Left forelimb (tissue), 1 donor: ENCODE data around the gene ANO1.
A peak's percentile ranks its signal among the peaks of the same experiment; 100 is the strongest.

Experiments used
- DNase-seq: peaks from one replicate; pipeline ENCODE4 v3.0.0-alpha.2; 2018; ENCODE audit warnings: low spot score

Gene ANO1

DNA sequence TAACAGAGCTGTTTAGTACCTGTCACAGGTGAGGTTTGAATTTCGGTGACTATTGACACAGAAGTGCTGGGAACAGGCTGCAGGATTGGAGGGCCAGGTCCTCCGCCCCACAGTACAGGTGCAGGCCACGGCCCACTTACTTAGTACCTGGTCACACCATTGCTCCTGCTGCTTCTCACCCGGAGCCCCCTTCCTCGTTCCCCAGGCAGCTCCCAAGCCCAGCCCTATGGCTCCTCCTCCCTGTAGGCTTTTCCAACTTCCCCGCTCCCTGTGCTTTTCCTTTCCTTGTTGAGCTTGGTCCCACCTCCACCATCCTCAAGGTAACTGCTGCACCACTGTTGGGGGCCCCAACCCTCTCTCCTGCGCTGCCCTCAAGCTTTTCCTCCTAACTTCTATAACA, 27.9 kb upstream of the ANO1 start:
- DNase-seq: no peak

DNA sequence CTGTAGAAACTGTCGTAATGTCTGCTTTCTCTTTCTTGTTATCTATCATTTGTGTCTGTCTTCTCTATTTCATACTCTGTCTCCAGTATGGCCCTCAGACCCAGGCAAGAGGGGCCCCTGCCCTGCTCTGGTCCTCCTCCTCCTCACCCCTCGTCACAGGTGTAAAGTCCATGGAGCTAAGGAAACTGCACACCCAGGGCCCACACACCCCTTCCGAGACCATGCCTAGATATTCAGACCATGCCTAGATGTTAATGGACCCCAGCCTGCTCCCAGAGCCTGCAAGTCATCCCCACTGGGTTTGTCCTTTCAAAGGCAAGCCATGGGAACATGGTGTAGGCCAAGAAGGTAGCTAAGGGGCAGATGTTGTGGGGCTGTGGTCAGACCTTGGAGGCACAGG, 24.1 kb upstream of the ANO1 start:
- DNase-seq: no peak

DNA sequence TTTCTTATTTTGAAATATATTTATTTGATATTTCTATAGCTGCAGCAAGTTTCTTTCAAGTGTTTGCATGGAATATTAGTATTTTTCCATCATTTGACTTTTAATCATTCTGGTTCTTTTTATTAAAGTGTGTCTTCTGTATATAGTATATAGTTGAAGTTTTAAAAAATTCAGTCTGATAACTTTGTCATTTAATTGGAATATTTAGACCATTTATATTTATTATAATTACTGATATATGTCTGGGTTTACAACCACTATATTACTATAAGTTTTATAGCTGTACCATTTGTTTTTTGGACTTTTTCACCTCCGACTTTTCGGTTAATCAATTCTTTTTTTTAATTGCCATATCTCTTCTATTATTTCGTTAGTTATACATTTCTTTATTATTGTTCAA, 22.7 kb upstream of the ANO1 start:
- no peak for DNase-seq

DNA sequence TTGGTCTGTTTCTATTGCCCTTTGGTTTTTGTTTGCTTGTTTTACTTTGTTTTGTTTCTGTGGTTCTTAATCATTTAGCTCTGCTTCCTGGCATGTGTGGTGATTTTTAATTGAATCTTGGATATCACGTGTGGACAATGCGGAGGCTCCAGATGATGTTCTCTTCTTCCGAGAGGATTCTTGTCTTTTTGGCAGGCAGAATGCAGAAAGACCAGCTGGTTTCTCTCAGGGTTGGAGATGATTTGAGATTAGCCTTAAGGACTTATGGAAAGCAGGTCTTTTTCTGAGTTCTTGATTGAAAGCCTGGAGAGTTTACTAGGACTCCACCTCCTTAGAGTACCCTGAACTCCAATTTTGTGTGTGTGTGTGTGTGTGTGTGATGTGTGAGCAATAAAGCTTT, 21.0 kb upstream of the ANO1 start:
- no peak for DNase-seq

DNA sequence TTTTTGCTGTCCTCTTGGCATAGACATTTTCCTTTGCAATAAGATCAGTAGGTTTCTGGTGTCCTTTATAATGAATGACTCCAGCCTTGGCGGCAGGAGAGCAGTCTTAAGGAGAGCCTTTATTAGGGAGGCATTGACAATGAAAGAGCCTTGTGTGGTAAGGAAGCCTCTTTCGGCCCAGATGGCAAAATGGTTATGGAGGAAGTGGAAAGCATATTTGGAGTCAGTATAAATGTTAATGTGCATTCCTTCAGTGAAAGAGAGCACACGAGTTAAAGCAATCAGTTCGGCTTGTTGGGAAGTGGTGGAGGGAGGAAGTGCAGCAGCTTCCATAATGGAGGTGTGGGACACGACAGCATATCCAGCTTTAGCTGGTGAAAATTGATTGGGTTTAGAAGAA, 18.1 kb upstream of the ANO1 start:
- no peak for DNase-seq

DNA sequence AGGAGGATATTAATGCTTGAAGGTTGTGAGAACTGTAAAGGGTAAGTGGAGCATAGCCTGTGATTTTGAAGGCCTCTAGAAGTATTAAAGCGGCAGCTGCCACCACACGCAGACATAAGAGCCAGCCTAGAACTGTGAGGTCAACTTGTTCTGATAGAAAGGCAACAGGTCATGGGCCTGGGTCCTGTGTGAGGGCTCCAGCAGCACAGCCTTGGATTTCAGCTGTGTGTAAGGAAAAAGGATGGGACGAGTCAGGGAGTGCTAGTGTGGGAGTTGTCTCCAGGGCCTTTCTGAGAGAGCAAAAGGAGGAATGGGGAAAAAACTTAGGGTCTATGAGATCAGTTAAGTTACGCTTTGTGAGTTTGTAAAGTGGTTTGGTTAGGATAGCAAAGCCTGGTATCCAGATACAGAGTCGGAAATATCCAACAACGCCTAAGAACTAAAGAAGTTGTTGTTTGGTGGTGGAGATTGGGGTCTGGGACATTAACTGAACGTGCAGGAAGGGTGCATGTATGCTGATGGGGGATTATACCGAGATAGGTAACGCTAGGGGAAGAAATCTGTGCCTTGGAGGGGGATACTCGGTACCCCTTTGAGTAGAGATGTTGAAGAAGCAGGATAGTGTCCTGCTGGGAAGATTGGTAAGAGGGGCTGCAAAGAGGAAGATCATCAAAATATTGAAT, 17.4 kb upstream of the ANO1 start:
- no peak for DNase-seq

DNA sequence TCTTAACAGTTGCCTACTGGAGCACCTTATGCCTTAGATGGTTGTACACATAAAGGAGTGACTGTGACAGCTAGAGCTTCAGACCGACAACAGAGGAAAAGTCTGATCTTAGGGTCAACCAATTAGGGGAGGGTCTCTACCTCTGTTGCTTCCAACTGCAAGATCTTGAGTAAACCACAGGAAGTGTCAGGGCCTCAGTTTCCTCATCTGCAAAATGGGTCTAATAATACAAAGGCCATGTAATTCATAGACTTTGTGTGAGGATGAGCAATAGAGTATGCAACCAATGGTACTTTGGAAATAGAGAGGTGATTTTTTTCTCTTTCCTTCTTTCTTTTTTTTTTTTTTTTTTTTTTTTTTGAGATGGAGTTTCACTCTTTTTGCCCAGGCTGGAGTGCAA, 16.4 kb upstream of the ANO1 start:
- DNase-seq: no peak

DNA sequence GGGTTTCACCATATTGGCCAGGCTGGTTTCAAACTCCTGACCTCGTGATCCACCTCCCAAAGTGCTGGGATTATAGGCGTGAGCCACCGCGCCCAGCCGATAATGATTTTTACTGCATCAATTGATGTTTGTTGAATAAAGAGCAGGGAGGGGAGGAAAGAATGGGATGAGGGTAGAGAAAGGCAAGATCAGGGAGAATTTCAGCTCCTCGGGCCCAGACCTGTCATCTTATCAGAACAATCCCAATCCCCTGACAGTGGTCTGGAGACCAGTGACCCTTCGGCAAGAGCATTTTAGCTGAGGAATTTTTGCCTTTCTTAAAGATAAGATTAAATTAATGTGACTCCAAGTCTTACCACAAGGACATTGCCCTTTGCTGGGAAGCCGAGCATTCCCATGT, 15.0 kb upstream of the ANO1 start:
- no peak for DNase-seq

DNA sequence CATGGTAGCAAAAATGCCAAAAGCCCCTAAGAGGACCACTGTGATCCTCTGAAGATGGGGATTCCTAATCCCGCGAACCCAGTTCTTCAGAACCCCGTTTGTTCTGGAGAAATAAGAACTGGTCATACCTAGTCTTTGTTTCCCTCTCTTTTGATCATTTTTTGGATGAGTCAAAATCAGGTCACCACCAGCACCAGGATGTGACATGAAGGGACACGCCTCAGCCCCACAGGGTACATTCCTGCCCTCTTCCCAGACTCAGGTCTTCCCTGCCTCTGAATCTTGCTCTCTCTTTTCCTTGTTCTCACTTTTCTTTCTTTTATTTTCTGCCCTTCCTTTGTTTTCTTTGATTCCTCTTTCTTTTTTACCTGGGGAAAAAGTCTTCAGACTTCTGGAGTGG, 14.6 kb upstream of the ANO1 start:
- DNase-seq: no peak

DNA sequence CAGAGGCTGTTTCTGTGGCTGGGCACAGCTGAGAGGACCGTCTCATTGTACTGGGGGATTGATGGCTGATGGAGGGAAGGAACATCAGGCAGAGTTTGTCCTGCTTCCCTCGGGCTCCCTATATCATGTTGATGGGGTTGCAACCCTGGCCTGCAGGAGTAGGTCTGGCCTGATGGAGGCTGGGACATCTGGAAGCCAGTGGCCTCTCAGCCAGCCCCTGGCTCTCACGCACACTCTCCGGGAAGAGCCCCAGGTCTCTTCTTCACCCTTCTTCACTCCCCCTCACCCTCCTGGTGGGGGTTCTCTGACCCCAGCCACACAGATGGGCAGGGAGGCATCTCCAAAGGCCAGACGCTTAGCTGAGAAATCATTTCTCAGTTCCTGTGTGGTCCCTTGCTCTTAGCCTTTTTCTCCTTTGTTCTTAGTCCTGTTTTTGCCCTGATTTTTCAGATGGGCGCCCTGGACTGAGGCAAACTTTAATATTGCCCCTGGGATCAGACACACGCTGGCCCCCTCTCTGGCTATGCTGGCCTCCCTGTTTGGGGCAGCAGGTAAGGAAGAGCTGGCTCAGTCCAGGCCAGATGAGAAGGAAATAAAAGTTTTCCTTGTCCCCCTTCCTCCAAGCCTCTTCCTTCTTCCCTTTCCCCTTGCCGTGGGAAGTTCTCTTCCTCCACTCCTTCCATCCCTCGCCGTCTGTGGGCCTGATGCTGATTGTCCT, 13.9 kb upstream of the ANO1 start:
- no peak for DNase-seq

DNA sequence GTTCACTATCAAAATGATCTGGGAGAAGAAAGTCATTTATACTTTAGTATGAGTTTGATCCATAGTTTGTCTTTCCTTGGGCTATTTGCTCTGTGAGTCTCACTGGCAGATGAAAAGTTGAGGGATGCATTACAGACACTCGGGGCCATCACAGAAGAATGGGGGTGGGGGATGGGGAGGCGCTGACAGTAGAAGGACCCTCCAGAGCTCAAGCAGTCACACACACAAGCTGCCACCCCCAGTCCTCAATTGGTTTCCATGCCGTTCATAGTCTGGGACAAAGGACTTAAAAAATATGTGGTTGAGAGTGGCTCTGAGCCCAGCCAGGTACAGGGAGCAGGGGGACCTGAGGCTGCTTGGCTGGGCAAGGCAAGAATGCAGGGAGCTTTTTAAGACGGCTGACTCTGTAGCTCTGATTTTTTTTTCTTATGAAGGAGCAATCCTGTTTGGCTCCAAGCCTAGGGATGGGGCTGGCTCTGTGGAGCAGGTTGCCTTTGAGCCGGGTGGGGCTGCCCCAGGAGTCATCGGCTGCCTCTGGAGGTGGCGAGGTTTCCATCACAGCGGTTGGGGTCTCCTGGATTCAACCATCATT, 13.3 kb upstream of the ANO1 start:
- DNase-seq: no peak

DNA sequence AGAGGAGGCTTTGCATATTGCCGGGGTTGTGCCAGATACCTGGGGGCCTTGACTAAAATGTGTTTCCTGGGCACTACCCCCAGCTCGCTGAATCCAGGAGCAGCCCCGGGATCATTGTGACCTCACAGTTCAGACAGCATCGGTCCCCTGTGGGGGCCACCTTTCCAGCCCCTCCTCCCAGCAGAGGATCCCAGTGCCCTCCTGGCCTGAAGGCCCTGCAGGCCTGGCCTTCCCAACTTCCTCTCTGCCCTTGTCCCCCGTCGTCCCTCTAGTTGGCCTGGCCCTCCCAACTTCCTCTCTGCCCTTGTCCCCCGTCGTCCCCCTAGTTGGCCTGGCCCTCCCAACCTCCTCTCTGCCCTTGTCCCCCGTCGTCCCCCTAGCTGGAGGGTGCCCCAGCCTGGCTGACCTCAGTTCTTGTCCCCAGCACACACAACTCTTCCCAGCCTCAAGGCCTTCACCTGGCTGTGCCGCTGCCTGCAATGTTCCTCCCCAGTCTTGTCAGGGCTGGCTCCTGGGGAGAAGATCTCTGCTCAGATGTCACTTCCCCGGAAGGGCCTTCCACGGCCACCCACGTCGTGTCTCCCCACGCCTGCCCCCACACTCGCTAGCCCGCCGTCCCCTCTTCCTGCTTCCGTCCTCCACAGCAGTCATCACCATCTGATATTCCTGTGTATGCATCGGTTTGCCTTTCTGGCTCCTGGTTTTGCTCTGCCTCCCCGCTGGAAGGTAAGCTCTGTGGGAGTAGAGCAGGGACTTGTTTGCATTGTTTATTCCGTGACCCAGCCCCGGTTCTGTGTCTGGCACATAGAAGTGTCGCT, 12.6 kb upstream of the ANO1 start:
- DNase-seq: no peak

DNA sequence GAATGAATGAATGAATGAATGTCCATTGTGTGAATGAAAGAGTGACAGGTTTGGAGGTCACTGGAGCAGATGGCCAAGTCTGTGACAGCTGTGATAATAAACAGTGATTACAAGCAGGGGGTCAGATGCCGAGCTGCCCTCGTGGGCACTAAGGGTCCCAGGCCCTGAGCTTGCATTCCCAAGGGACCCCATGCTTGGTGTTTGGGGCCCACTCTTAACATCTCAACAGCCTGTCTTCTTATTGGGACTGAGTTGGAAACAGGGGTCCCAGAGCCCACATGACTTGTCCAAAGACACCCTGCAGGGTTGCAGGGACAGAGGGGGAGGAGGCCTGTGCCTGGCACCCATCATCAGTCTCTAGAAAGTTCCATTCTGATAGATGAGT, 12.0 kb upstream of the ANO1 start:
- DNase-seq: no peak

DNA sequence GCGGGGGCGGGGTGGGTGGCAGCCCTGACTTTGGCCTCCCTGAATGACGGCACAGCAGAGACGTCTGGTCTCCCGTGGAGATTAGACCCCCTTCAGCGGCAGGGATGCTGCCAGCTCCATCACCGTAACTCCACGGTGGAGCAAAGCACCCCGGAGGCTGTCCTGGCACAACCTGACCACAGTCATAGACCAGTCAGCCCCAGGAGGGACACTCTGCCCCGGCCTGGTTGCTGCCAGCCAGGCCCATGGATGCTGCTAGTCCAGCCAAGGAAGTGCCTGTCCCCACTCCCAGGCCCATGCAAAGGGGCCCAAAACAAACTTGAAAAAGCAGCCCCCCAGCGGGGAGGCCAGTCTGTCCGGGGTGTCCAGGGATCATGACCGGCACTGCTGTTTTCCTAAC, 11.5 kb upstream of the ANO1 start:
- peak; percentile 61 for DNase-seq

DNA sequence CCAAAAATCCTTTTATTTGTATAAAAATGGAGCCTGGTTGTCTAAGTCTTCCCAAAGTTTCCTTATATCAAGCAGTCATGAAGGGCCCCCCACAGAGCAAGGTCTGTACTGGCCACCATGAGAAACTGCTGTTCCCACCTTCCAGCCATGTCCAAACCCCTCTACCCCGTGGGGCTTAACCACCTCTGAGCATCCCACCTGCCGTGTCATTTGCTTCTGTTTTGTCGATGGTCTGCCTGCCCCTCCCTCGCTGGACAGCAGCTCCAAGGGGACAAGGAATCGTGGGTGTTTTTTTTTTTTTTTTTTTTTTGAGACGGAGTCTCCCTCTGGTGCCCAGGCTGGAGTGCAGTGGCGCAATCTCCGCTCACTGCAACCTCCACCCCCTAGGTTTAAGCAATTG, 11.1 kb upstream of the ANO1 start:
- DNase-seq: no peak

DNA sequence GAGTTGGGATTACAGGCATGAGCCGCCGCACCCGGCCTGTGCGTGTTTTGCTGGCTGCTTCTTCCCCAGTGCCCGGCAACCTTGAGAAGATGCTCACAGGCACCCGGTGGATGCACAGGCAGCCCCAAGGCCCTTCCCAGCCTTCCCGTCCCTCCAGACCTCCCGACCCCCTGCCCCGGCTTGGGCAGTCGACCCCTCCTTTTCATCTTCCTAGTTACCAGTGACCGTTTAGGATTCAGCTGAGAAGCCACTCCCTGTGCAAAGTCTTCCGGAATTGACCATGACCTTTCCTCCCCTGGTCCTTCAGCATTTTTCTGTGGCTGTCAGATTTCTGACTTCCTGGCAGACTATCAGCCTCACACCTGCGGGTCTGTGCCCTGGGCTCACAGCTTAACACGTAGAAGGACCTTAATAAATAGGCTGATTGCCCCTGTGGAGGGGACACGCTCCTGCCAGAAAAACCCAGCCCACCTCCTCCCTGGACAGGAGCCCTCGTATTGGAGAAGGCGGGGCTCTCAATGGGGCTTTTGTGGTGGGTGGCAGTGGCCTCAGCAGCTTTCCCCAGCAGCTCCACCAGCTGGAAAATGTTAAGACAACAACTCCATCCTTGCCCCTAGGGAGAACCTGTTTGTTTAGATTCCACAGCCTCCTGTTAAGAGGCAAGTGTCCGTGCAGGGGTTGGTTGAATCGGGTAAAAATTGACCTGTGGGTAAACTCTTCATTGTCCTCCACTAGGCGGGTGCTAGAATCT, 10.4 kb upstream of the ANO1 start:
- DNase-seq: peak; percentile 44

DNA sequence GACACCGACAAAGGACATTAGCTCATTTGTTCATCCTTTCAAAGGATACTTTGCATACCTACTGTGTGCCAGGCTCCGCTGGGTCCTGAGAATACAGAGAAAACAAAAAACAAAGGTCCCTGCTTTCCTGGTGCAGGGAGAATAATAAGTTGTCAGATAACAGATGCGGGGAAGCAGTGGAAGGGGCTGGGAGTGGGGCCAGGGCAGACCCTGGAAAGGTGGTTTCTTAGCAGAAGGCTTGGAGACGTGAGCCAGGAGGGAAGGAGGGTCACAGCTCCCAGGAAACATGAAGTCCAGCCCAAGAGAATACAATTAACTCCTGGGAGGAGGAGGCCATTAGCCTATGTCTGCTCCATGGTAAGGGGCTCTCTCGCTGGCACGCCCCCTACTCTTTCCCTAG, 9.8 kb upstream of the ANO1 start:
- peak; percentile 22 for DNase-seq

DNA sequence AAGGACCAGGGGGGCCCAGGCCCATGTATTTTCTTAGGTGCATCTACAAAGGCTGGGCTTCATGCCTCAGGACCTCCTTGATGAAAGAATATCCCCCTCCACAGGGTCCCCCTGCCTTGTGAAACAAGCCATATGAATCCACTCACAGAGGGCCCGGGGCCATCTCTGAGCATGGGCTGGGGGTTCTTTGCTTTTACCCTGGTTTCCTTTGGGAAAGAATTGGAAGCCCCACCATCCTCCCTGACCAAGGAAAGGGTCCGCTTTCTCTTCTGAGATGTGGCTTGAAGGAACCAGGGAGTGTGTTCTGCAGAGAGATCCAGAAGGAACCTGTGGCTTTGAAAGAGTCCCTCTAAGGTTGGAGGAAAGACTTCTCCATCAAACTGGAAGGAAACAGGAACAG, 9.2 kb upstream of the ANO1 start:
- peak; percentile 31 for DNase-seq

DNA sequence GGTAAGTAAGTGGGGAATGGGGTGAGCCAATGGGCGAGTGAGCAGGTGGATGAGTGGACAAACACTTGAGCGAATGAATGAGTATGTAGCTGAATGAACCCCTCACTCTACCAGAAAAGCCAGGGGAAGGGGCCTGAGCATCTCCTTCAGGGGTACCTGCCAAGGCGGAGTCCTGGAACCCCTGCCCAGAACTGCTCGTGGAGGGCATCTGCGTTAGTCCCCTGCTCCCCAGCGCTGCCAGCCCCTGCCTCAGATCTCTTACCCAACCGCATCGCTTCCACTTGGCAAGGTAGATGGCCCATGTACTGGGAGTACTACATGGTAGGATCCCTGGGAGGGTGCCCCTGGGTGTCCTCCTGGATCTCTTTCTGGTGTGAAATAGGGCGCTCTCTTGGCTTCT, 7.4 kb upstream of the ANO1 start:
- DNase-seq: peak; percentile 53

DNA sequence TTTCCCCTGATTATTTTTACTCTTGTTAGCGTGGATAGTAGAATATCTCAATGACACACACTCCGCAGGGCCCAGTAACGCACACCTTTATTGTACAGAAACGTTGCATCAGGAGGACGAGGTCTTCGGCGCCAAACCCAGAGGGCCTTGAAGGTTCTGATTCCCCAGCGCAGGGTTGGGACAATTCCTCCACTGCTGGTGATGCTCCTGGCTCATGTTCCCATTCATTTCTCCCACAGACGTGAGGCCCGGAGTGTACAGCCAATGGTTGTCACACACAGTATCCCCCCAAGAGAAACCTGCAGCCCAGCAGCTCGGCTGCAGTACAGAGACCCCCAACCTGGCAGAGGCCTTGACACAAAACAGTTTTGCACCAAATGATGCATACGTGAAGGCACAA, 6.1 kb upstream of the ANO1 start:
- peak; percentile 30 for DNase-seq

DNA sequence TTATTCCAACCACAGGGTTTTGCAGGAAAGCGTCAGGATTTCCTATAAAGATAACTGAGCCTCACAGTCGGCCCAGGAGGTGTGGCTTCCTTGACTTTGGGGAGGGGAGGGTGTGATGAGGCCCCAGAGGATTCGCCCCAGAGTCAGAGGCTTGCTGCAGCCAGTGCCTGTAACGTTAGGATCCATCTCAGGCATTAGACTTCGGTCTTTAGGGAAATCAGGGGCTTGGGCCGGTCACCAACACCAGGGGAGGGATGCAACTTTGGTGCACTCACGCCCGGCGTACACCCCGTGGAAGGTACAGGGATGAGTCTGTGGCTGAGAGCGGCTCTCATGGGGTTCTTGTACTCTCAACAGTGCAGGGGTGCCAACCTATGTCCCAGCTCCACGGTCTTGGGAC, 5.7 kb upstream of the ANO1 start:
- peak; percentile 47 for DNase-seq
